ENCODE results near the gene PTCSC3. TPM values are rescaled to one million over a fixed set of nuclear protein-coding genes. Genes with fewer than 3 reads are reported as not detected.

PTCSC3 gene
- polyA plus RNA-seq, 3 donors = not detected

DNA sequence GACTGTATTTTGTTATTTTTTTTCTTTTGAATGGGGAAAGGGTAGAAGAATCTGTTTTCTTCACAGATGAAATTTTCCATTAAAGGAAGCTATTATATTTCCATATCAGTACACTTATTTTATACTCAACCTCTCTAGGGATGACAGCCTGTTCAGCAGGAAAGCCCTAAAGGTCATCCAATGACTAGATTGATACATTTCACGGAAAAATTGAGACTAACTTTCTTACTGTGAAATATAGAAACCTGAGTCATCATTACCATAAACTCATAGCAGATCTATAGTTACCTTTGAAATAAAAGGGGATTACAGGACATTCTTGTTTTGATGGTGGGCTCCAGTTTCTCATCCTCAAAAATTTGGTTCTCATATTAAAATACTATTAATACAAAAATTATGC, 36.1 kb upstream of the PTCSC3 start:
- H3K4me3 ChIP-seq (replicated peaks in 1 of 3; ENCODE audit: low read depth in 2 of 3, low read length in 3 of 3) = no peak overlapping the region
- no peaks in the 10 kb centered on the region for H3K36me3 ChIP-seq (replicated peaks in 1 of 2; ENCODE audit: control insufficient read depth in 1 of 2, insufficient read depth in 2 of 2, low read length in 2 of 2)
- H3K27me3 ChIP-seq (ENCODE audit: control insufficient read depth in 2 of 2, insufficient read depth in 2 of 2, low read length in 2 of 2) = peaks cover 3% of the 10 kb centered on the region in 2 donors
- H3K27ac ChIP-seq (ENCODE audit: low read depth in 1 of 2, low read length in 2 of 2) = no peak overlapping the region
- H3K27me3 Mint-ChIP-seq (ENCODE audit: low read depth in 3 of 3) = peaks cover 2 to 20% (median 3%) of the 10 kb centered on the region in 3 donors
- H3K4me1 Mint-ChIP-seq = no peaks in the 10 kb centered on the region
- no peak overlapping the region for H3K9ac ChIP-seq (ENCODE audit: insufficient read depth, low read length, poor library complexity, severe bottlenecking)
- no peaks in the 10 kb centered on the region for H3K9me3 Mint-ChIP-seq
- no peak overlapping the region for H3K4me3 Mint-ChIP-seq
- H3K4me1 ChIP-seq (ENCODE audit: control insufficient read depth in 1 of 2, insufficient read depth in 2 of 2, low read length in 2 of 2) = no peaks in the 10 kb centered on the region
- no peak overlapping the region for H2AFZ ChIP-seq (ENCODE audit: insufficient read depth, low read depth, low read length, poor library complexity, severe bottlenecking)
- H3K27ac Mint-ChIP-seq = no peak overlapping the region
- no peak overlapping the region for H3K4me2 ChIP-seq (replicated peaks; ENCODE audit: extremely low read depth, low read length, poor library complexity, severe bottlenecking)
- no peaks in the 10 kb centered on the region for H3K9me3 ChIP-seq (replicated peaks in 1 of 2; ENCODE audit: control insufficient read depth in 1 of 2, insufficient read depth in 1 of 2, low read length in 2 of 2)
- H3K79me2 ChIP-seq (ENCODE audit: insufficient read depth, low read length) = no peaks in the 10 kb centered on the region
- TF ChIP-seq, protein P1, sequence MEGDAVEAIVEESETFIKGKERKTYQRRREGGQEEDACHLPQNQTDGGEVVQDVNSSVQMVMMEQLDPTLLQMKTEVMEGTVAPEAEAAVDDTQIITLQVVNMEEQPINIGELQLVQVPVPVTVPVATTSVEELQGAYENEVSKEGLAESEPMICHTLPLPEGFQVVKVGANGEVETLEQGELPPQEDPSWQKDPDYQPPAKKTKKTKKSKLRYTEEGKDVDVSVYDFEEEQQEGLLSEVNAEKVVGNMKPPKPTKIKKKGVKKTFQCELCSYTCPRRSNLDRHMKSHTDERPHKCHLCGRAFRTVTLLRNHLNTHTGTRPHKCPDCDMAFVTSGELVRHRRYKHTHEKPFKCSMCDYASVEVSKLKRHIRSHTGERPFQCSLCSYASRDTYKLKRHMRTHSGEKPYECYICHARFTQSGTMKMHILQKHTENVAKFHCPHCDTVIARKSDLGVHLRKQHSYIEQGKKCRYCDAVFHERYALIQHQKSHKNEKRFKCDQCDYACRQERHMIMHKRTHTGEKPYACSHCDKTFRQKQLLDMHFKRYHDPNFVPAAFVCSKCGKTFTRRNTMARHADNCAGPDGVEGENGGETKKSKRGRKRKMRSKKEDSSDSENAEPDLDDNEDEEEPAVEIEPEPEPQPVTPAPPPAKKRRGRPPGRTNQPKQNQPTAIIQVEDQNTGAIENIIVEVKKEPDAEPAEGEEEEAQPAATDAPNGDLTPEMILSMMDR (IDR thresholded peaks at IDR 0.05) = no peak
- no peaks in the 10 kb centered on the region for H4K20me1 ChIP-seq (ENCODE audit: insufficient read depth, low read length)
- WGBS (ENCODE audit: insufficient coverage) = no CpG with 5 or more reads among the region's 1 CpG
- DNase-seq = no peak
- no peaks in the 10 kb centered on the region for H3K36me3 Mint-ChIP-seq
- intact Hi-C loops (cut with micrococcal nuclease) = loop anchor here (10.0 kb wide), 2 partner anchors 152 to 172 kb away; no protein-coding TSS in a partner anchor

DNA sequence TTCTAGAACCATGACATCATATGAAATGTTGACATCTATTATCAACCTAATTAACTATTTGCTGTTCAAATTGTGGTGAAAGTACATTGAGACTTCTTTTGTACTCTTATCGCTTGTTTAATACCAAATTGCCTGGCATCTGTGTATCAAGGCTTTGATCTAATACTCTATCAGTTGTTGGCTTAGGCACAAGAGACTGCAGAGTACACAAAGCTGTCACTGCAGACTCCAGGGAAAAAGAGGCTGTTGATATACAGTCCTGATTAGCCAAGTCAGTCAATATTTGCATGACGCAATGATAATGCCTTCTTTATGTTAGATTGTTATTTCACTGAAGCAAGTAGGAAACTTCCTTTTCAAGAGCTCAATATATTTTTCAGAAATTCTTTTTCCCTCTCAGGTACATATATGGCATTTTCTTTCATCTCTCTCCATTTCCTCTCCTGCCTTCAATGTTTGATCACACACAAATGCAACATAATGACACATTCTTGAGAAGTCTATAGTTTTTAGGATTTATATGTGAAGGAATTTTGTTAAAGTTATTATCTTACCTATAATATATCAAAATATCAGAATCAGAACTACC, 32.3 kb upstream of the PTCSC3 start:
- H2AFZ ChIP-seq (ENCODE audit: insufficient read depth, low read depth, low read length, poor library complexity, severe bottlenecking) = no peak overlapping the region
- no peak overlapping the region for H3K27ac ChIP-seq (ENCODE audit: low read depth in 1 of 2, low read length in 2 of 2)
- H3K27me3 ChIP-seq (ENCODE audit: control insufficient read depth in 2 of 2, insufficient read depth in 2 of 2, low read length in 2 of 2) = peaks cover 3% of the 10 kb centered on the region in 2 donors
- H3K4me3 ChIP-seq (replicated peaks in 1 of 3; ENCODE audit: low read depth in 2 of 3, low read length in 3 of 3) = no peak overlapping the region
- no peak overlapping the region for H3K4me2 ChIP-seq (replicated peaks; ENCODE audit: extremely low read depth, low read length, poor library complexity, severe bottlenecking)
- no peaks in the 10 kb centered on the region for H4K20me1 ChIP-seq (ENCODE audit: insufficient read depth, low read length)
- intact Hi-C loops (cut with micrococcal nuclease) = no loop called here
- H3K27ac Mint-ChIP-seq = no peak overlapping the region
- no peaks in the 10 kb centered on the region for H3K4me1 ChIP-seq (ENCODE audit: control insufficient read depth in 1 of 2, insufficient read depth in 2 of 2, low read length in 2 of 2)
- H3K4me1 Mint-ChIP-seq = no peaks in the 10 kb centered on the region
- DNase-seq = no peak
- no peaks in the 10 kb centered on the region for H3K36me3 ChIP-seq (replicated peaks in 1 of 2; ENCODE audit: control insufficient read depth in 1 of 2, insufficient read depth in 2 of 2, low read length in 2 of 2)
- peaks cover 2 to 12% (median 3%) of the 10 kb centered on the region in 3 donors for H3K27me3 Mint-ChIP-seq (ENCODE audit: low read depth in 3 of 3)
- H3K9me3 ChIP-seq (replicated peaks in 1 of 2; ENCODE audit: control insufficient read depth in 1 of 2, insufficient read depth in 1 of 2, low read length in 2 of 2) = no peaks in the 10 kb centered on the region
- H3K36me3 Mint-ChIP-seq = no peaks in the 10 kb centered on the region
- H3K9ac ChIP-seq (ENCODE audit: insufficient read depth, low read length, poor library complexity, severe bottlenecking) = no peak overlapping the region
- WGBS (ENCODE audit: insufficient coverage) = no CpG with 5 or more reads among the region's 2 CpGs
- no peak overlapping the region for H3K4me3 Mint-ChIP-seq
- no peaks in the 10 kb centered on the region for H3K79me2 ChIP-seq (ENCODE audit: insufficient read depth, low read length)
- no peaks in the 10 kb centered on the region for H3K9me3 Mint-ChIP-seq
- TF ChIP-seq, protein P1 (IDR thresholded peaks at IDR 0.05) = no peak
